Endodermal cell (in vitro differentiated cells): ENCODE data around the gene PPM1B. TPM values are rescaled to one million over a fixed set of nuclear protein-coding genes. Genes with fewer than 3 reads are reported as not detected.
"Not testable (repeated sequence)": the region's sequence is repeated elsewhere in the genome, so short reads cannot be mapped to it uniquely, and the experiment has no call there.

Experiments
- DNase-seq: peaks from one replicate; pipeline ENCODE4 v3.0.0-alpha.2; 2017
- H3K27ac ChIP-seq: 2 replicates; pipeline ENCODE4 v1.5.1; 2013; ENCODE audit warnings: mild to moderate bottlenecking, low read depth, low read length, moderate library complexity
- H3K27me3 ChIP-seq: 2 replicates; pipeline ENCODE4 v1.6.1; 2013; ENCODE audit warnings: mild to moderate bottlenecking, low read length, moderate library complexity; ENCODE audit not compliant: insufficient read depth, control insufficient read depth, poor library complexity, severe bottlenecking
- H3K36me3 ChIP-seq: 2 replicates; pipeline ENCODE4 v1.7.0; 2013; ENCODE audit warnings: mild to moderate bottlenecking, low read length, moderate library complexity; ENCODE audit not compliant: control insufficient read depth, insufficient read depth
- H3K4me1 ChIP-seq: one replicate; pipeline ENCODE4 v1.7.0; 2013; ENCODE audit warnings: low read length; ENCODE audit not compliant: control insufficient read depth, insufficient read depth
- H3K4me3 ChIP-seq: 2 replicates; pipeline ENCODE4 v1.5.1; 2013; ENCODE audit warnings: mild to moderate bottlenecking, low read length, moderate library complexity
- H3K9ac ChIP-seq: 2 replicates; pipeline ENCODE4 v1.6.1; 2013; ENCODE audit warnings: mild to moderate bottlenecking, low read length, moderate library complexity; ENCODE audit not compliant: poor library complexity, severe bottlenecking; ENCODE audit errors: extremely low read depth
- H3K9me3 ChIP-seq: 2 replicates; pipeline ENCODE4 v1.6.1; 2013; ENCODE audit warnings: mild to moderate bottlenecking, low read length, moderate library complexity; ENCODE audit not compliant: control insufficient read depth
- H3K27ac Mint-ChIP-seq: 2 replicates; pipeline ENCODE4 v1.8.0; 2020; ENCODE audit warnings: mixed read lengths
- H3K27me3 Mint-ChIP-seq: 2 replicates; pipeline ENCODE4 v1.8.0; 2021; ENCODE audit warnings: mild to moderate bottlenecking, mixed read lengths; ENCODE audit not compliant: insufficient read depth
- H3K36me3 Mint-ChIP-seq: 2 replicates; pipeline ENCODE4 v1.8.0; 2020; ENCODE audit warnings: low read depth, mixed read lengths
- H3K4me1 Mint-ChIP-seq: 2 replicates; pipeline ENCODE4 v1.8.0; 2020; ENCODE audit warnings: mixed read lengths
- H3K4me3 Mint-ChIP-seq: 2 replicates; pipeline ENCODE4 v1.8.0; 2020; ENCODE audit warnings: mild to moderate bottlenecking, moderate library complexity, mixed read lengths
- H3K9me3 Mint-ChIP-seq: 2 replicates; pipeline ENCODE4 v1.8.0; 2020; ENCODE audit warnings: mild to moderate bottlenecking, mixed read lengths
- CTCF ChIP-seq: fragments of 200-600 bp; sonication (generic); conservative IDR thresholded peaks from 2 replicates; pipeline ENCODE4 v1.5.0; 2021; ENCODE audit warnings: antibody characterized with exemption, mild to moderate bottlenecking
- WGBS, 2 experiments: methylation state at CpG; one replicate each; pipeline versions ENCODE4 v1.1.5 to v1.1.7; 2013; ENCODE audit warnings: missing lambda C conversion rate in 2 of 2, mixed read lengths in 1 of 2; ENCODE audit not compliant: insufficient coverage in 1 of 2, insufficient read length in 1 of 2; 5-methylcytosine and 5-hydroxymethylcytosine counted together
- total RNA-seq, 2 donors: library from RNA; stranded (reverse); fragmentation: NEBNext Ultra II Directional in 1 of 2; extraction: Animal tissue kit (Norgen Biotek cat#: 25700) in 1 of 2; gene quantifications; 2 replicates in 1 of 2; 3 replicates in 1 of 2; pipeline ENCODE4 v1.2.1, GENCODE V29; 2021

PPM1B gene
- total RNA-seq, 2 donors from 2014 or later, result 54.9 to 70.5 TPM

GRCh38 chr2:44170311-44170717 is 1.6 kb downstream of the PPM1B start:
- Mint-ChIP-seq H3K9me3 (peaks cover 4% of the 10 kb centered on the region), H3K4me3 (peak overlapping the region; percentile 87), H3K27ac (no peak overlapping the region), H3K27me3 (no peaks in the 10 kb centered on the region), H3K4me1 (peaks cover 27% of the 10 kb centered on the region), H3K36me3 (peaks cover 2% of the 10 kb centered on the region)
- no peak overlapping the region for H3K27ac ChIP-seq
- H3K9ac ChIP-seq, result peak overlapping the region; percentile 73
- H3K4me1 ChIP-seq, result peaks cover 3% of the 10 kb centered on the region
- H3K27me3 ChIP-seq, result no peaks in the 10 kb centered on the region
- 0 to 6% methylated on average over 3 of the region's 3 CpGs for WGBS, 2 experiments
- no peak for TF ChIP-seq CTCF
- DNase-seq, result no peak
- no peaks in the 10 kb centered on the region for H3K9me3 ChIP-seq
- H3K4me3 ChIP-seq, result peak overlapping the region; percentile 98
- H3K36me3 ChIP-seq, result no peaks in the 10 kb centered on the region

GRCh38 chr2:44171018-44171417 is 2.3 kb downstream of the PPM1B start:
- H3K9me3 ChIP-seq, result no peaks in the 10 kb centered on the region
- H3K36me3 ChIP-seq, result no peaks in the 10 kb centered on the region
- no peak for DNase-seq
- peak overlapping the region; percentile 73 for H3K9ac ChIP-seq
- Mint-ChIP-seq H3K27me3 (no peaks in the 10 kb centered on the region), H3K4me3 (peak overlapping the region; percentile 87), H3K27ac (peak overlapping the region; percentile 13), H3K9me3 (no peaks in the 10 kb centered on the region), H3K4me1 (peaks cover 29% of the 10 kb centered on the region), H3K36me3 (peaks cover 2% of the 10 kb centered on the region)
- no peak for TF ChIP-seq CTCF
- peak overlapping the region; percentile 98 for H3K4me3 ChIP-seq
- no peaks in the 10 kb centered on the region for H3K27me3 ChIP-seq
- H3K4me1 ChIP-seq, result peaks cover 6% of the 10 kb centered on the region
- 0 to 9% methylated on average over 1 to 2 of the region's 2 CpGs for WGBS, 2 experiments
- no peak overlapping the region for H3K27ac ChIP-seq

- H3K27me3 ChIP-seq, H3K36me3 Mint-ChIP-seq, H3K27ac Mint-ChIP-seq, H3K36me3 ChIP-seq, H3K9ac ChIP-seq, H3K9me3 Mint-ChIP-seq, H3K27ac ChIP-seq, H3K9me3 ChIP-seq, H3K27me3 Mint-ChIP-seq, H3K4me1 ChIP-seq, DNase-seq: not testable (repeated sequence)
- Mint-ChIP-seq H3K4me3 (peak overlapping the region; percentile 87), H3K4me1 (peaks cover 32% of the 10 kb centered on the region)
- WGBS, 2 experiments, result 52 to 76% methylated on average over 4 to 8 of the region's 8 CpGs
- H3K4me3 ChIP-seq, result peak overlapping the region; percentile 98
Observed at GRCh38 chr2:44171442-44171841, 2.8 kb downstream of the PPM1B start.

- H3K9me3 Mint-ChIP-seq, result no peaks in the 10 kb centered on the region
- H3K9ac ChIP-seq, result no peak overlapping the region
- H3K36me3 Mint-ChIP-seq, result peaks cover 3% of the 10 kb centered on the region
- peaks cover 6% of the 10 kb centered on the region for H3K4me1 ChIP-seq
- H3K27ac Mint-ChIP-seq, result no peak overlapping the region
- H3K27ac ChIP-seq, result no peak overlapping the region
- H3K4me1 Mint-ChIP-seq, result peaks cover 29% of the 10 kb centered on the region
- peaks cover under 1% of the 10 kb centered on the region for H3K36me3 ChIP-seq
- H3K9me3 ChIP-seq, result no peaks in the 10 kb centered on the region
- no peaks in the 10 kb centered on the region for H3K27me3 Mint-ChIP-seq
- H3K27me3 ChIP-seq, result no peaks in the 10 kb centered on the region
- DNase-seq, result no peak
- H3K4me3 ChIP-seq, result no peak overlapping the region
- H3K4me3 Mint-ChIP-seq, result no peak overlapping the region
- WGBS, 2 experiments, result 93 to 100% methylated on average over 2 to 4 of the region's 4 CpGs
- TF ChIP-seq CTCF, result no peak
Observed at GRCh38 chr2:44172576-44172975, 3.9 kb downstream of the PPM1B start.
